ENCODE measurements around the gene DMAP1. TPM values are rescaled to one million over a fixed set of nuclear protein-coding genes. Genes with fewer than 3 reads are reported as not detected.
A peak's percentile ranks its signal among the peaks of the same experiment; 100 is the strongest.

DMAP1 gene
- total RNA-seq, 1 experiment from 2014 or later, result 52.9 TPM

DNA sequence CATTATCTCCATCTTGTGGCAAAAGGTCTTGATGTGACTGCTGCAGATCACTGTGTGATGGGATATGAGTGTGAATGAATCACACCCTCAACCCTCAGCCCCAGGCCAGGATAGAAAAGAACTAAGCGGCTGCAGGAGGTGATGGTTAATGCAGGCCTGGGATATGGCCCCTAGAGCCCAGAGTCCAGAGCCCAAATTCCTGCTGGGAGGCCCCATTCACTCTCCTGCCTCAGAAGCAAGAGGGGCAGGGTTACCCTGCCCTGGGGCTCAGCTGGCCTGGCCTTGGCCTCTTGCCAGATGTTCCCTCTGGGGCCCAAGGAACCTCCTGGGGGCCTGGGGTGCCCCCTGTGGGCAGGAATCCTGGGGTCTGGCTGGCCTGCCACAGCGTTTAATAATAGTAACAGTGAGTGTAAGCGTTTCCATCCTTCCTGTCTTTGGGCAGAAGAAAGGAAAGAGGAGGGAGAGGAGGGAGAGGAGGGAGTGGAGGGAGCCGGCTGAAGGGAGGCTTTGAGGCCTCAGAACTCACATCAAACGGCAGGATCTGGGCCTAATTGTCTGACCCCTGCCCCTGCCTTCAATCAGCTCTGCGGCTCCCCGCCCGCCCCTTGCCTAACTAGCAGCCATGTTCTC is 26.2 kb downstream of the DMAP1 start:
- CTCF ChIA-PET, result no interaction called here
- no peaks in the 10 kb centered on the region for H3K27me3 ChIP-seq (ENCODE audit: control insufficient read depth, insufficient read depth, low read length)
- POLR2A ChIA-PET, result no interaction called here
- no peak overlapping the region for H3K27ac ChIP-seq (ENCODE audit: low read length)
- no peak for TF ChIP-seq POLR2AphosphoS5 (IDR thresholded peaks at IDR 0.05; ENCODE audit: low read depth, low read length)
- TF ChIP-seq TCF7L2 (IDR thresholded peaks at IDR 0.05; ENCODE audit: low read depth, low read length), result no peak
- TF ChIP-seq, protein P1, sequence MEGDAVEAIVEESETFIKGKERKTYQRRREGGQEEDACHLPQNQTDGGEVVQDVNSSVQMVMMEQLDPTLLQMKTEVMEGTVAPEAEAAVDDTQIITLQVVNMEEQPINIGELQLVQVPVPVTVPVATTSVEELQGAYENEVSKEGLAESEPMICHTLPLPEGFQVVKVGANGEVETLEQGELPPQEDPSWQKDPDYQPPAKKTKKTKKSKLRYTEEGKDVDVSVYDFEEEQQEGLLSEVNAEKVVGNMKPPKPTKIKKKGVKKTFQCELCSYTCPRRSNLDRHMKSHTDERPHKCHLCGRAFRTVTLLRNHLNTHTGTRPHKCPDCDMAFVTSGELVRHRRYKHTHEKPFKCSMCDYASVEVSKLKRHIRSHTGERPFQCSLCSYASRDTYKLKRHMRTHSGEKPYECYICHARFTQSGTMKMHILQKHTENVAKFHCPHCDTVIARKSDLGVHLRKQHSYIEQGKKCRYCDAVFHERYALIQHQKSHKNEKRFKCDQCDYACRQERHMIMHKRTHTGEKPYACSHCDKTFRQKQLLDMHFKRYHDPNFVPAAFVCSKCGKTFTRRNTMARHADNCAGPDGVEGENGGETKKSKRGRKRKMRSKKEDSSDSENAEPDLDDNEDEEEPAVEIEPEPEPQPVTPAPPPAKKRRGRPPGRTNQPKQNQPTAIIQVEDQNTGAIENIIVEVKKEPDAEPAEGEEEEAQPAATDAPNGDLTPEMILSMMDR (IDR thresholded peaks at IDR 0.05), result no peak
- TF ChIP-seq SIN3A (IDR thresholded peaks at IDR 0.05; ENCODE audit: borderline replicate concordance, insufficient read depth, low read depth, low read length), result no peak
- TF ChIP-seq, protein P2, sequence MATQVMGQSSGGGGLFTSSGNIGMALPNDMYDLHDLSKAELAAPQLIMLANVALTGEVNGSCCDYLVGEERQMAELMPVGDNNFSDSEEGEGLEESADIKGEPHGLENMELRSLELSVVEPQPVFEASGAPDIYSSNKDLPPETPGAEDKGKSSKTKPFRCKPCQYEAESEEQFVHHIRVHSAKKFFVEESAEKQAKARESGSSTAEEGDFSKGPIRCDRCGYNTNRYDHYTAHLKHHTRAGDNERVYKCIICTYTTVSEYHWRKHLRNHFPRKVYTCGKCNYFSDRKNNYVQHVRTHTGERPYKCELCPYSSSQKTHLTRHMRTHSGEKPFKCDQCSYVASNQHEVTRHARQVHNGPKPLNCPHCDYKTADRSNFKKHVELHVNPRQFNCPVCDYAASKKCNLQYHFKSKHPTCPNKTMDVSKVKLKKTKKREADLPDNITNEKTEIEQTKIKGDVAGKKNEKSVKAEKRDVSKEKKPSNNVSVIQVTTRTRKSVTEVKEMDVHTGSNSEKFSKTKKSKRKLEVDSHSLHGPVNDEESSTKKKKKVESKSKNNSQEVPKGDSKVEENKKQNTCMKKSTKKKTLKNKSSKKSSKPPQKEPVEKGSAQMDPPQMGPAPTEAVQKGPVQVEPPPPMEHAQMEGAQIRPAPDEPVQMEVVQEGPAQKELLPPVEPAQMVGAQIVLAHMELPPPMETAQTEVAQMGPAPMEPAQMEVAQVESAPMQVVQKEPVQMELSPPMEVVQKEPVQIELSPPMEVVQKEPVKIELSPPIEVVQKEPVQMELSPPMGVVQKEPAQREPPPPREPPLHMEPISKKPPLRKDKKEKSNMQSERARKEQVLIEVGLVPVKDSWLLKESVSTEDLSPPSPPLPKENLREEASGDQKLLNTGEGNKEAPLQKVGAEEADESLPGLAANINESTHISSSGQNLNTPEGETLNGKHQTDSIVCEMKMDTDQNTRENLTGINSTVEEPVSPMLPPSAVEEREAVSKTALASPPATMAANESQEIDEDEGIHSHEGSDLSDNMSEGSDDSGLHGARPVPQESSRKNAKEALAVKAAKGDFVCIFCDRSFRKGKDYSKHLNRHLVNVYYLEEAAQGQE (IDR thresholded peaks at IDR 0.05; ENCODE audit: insufficient read depth in 1 of 2, low read depth in 2 of 2, low read length in 1 of 2), result no peak
- H3K4me3 ChIP-seq (ENCODE audit: low read depth in 2 of 2, low read length in 2 of 2), result no peak overlapping the region
- DNase-seq (ENCODE audit: low read depth, low spot score), result no peak
- no peaks in the 10 kb centered on the region for H3K9me3 ChIP-seq (ENCODE audit: control insufficient read depth, insufficient read depth, low read depth, low read length)
- no peaks in the 10 kb centered on the region for H3K36me3 ChIP-seq (ENCODE audit: control insufficient read depth, insufficient read depth, low read length)
- intact Hi-C loops (cut with micrococcal nuclease; ENCODE audit: unreplicated experiment), result no loop called here
- no TSS peak for BruUV-seq (replicated peaks)
- H3K4me1 ChIP-seq (ENCODE audit: control insufficient read depth, insufficient read depth, low read length), result no peaks in the 10 kb centered on the region; the same call in 1 of the 2 replicates
- in situ Hi-C loops (cut with HindIII; ENCODE audit: low pct_unique_long_range_greater_than_20kb, low sequenced_read_pairs), result no loop called here
- ATAC-seq, result peak; percentile 46; the same call in 1 of the 2 replicates

DNA sequence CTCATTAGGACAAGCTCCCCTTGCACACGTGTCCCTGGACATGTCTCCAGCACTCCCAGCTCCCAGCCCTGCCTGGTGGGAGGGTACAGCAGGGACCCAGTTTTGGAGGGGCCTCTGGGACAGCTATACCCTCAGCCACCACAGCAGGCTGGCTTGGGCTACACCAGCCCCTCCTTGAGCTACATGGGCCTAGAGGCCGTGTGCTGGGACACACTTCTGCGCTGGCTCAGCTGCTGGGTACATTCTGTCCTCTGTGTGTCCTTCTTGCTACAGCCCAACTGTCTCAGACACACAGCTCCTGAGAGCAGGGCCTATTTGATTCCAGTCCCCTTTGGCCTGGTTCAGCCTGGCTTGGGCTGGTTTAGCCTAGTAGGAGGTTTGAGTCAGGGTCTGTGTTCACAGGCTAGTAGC is 26.7 kb downstream of the DMAP1 start:
- DNase-seq (ENCODE audit: low read depth, low spot score), result no peak
- TF ChIP-seq TCF7L2 (IDR thresholded peaks at IDR 0.05; ENCODE audit: low read depth, low read length) (no peak), SIN3A (IDR thresholded peaks at IDR 0.05; ENCODE audit: borderline replicate concordance, insufficient read depth, low read depth, low read length) (no peak), POLR2AphosphoS5 (IDR thresholded peaks at IDR 0.05; ENCODE audit: low read depth, low read length) (no peak)
- TF ChIP-seq, protein P1 (IDR thresholded peaks at IDR 0.05), result no peak
- TF ChIP-seq, protein P2 (IDR thresholded peaks at IDR 0.05; ENCODE audit: insufficient read depth in 1 of 2, low read depth in 2 of 2, low read length in 1 of 2), result no peak
- intact Hi-C loops (cut with micrococcal nuclease; ENCODE audit: unreplicated experiment), result no loop called here
- H3K27me3 ChIP-seq (ENCODE audit: control insufficient read depth, insufficient read depth, low read length), result no peaks in the 10 kb centered on the region
- ChIA-PET CTCF (no interaction called here), POLR2A (no interaction called here)
- no peaks in the 10 kb centered on the region for H3K36me3 ChIP-seq (ENCODE audit: control insufficient read depth, insufficient read depth, low read length)
- in situ Hi-C loops (cut with HindIII; ENCODE audit: low pct_unique_long_range_greater_than_20kb, low sequenced_read_pairs), result no loop called here
- no peaks in the 10 kb centered on the region for H3K9me3 ChIP-seq (ENCODE audit: control insufficient read depth, insufficient read depth, low read depth, low read length)
- H3K4me3 ChIP-seq (ENCODE audit: low read depth in 2 of 2, low read length in 2 of 2), result no peak overlapping the region
- no peak for ATAC-seq
- no peak overlapping the region for H3K27ac ChIP-seq (ENCODE audit: low read length)
- BruUV-seq (replicated peaks), result no TSS peak
- H3K4me1 ChIP-seq (ENCODE audit: control insufficient read depth, insufficient read depth, low read length), result no peaks in the 10 kb centered on the region; the same call in 1 of the 2 replicates

All from Panc1 (cell line).